Trophoblast cell (in vitro differentiated cells and primary cell): ENCODE data around the gene ZC3H14.
A peak's percentile ranks its signal among the peaks of the same experiment; 100 is the strongest.

ENCODE experiments used
- DNase-seq, 2 donors: peaks; one replicate each; pipeline ENCODE4 v3.0.0-alpha.2; 2016
- H2AFZ ChIP-seq: 2 replicates; pipeline ENCODE4 v1.6.1; 2013; ENCODE audit warnings: low read length, moderate library complexity, mild to moderate bottlenecking; ENCODE audit not compliant: insufficient read depth, poor library complexity
- H2AK5ac ChIP-seq: 2 replicates; pipeline ENCODE4 v1.6.1; 2013; ENCODE audit warnings: mild to moderate bottlenecking, low read length
- H2BK120ac ChIP-seq: 2 replicates; pipeline ENCODE4 v1.6.1; 2013; ENCODE audit warnings: low read length, mild to moderate bottlenecking, moderate library complexity; ENCODE audit not compliant: insufficient read depth, poor library complexity
- H2BK12ac ChIP-seq: 2 replicates; pipeline ENCODE4 v1.6.1; 2013; ENCODE audit warnings: mild to moderate bottlenecking, low read length, moderate library complexity
- H2BK5ac ChIP-seq: 2 replicates; pipeline ENCODE4 v1.6.1; 2013; ENCODE audit warnings: low read length, low read depth, moderate library complexity, mild to moderate bottlenecking; ENCODE audit not compliant: poor library complexity
- H3K14ac ChIP-seq: 2 replicates; pipeline ENCODE4 v1.6.1; 2013; ENCODE audit warnings: mild to moderate bottlenecking, low read length
- H3K18ac ChIP-seq: 2 replicates; pipeline ENCODE4 v1.6.1; 2013; ENCODE audit warnings: mild to moderate bottlenecking, low read length
- H3K23ac ChIP-seq: 2 replicates; pipeline ENCODE4 v1.6.1; 2013; ENCODE audit warnings: low read length
- H3K27ac ChIP-seq: 2 replicates; pipeline ENCODE4 v1.5.1; 2013; ENCODE audit warnings: low read depth, mild to moderate bottlenecking, inconsistent platforms, low read length, moderate library complexity
- H3K27me3 ChIP-seq: 2 replicates; pipeline ENCODE4 v1.6.1; 2013; ENCODE audit warnings: inconsistent platforms, mild to moderate bottlenecking, low read length, moderate library complexity; ENCODE audit not compliant: insufficient read depth
- H3K36me3 ChIP-seq, 2 experiments: 1 replicate in 1 of 2; 2 replicates in 1 of 2; pipeline ENCODE4 v1.6.1; 2013; ENCODE audit warnings: low read length in 2 of 2, mild to moderate bottlenecking in 2 of 2, moderate library complexity in 1 of 2; ENCODE audit not compliant: insufficient read depth in 2 of 2, control insufficient read depth in 1 of 2
- H3K4ac ChIP-seq: 2 replicates; pipeline ENCODE4 v1.6.1; 2013; ENCODE audit warnings: low read depth, mild to moderate bottlenecking, low read length, moderate library complexity
- H3K4me1 ChIP-seq, 2 experiments: 1 replicate in 1 of 2; 2 replicates in 1 of 2; pipeline ENCODE4 v1.6.1; 2013; ENCODE audit warnings: low read length in 2 of 2, mild to moderate bottlenecking in 2 of 2, moderate library complexity in 1 of 2; ENCODE audit not compliant: insufficient read depth in 2 of 2, control insufficient read depth in 1 of 2
- H3K4me2 ChIP-seq: 2 replicates; pipeline ENCODE4 v1.6.1; 2013; ENCODE audit warnings: inconsistent platforms, mild to moderate bottlenecking, low read length, moderate library complexity
- H3K4me3 ChIP-seq: 2 replicates; pipeline ENCODE4 v1.5.1; 2013; ENCODE audit warnings: mild to moderate bottlenecking, low read depth, low read length, inconsistent platforms
- H3K79me1 ChIP-seq: one replicate; pipeline ENCODE4 v1.6.1; 2013; ENCODE audit warnings: low read length
- H3K79me2 ChIP-seq: 2 replicates; pipeline ENCODE4 v1.6.1; 2013; ENCODE audit warnings: low read length, mild to moderate bottlenecking; ENCODE audit not compliant: control insufficient read depth, insufficient read depth, poor library complexity
- H3K9ac ChIP-seq: 2 replicates; pipeline ENCODE4 v1.6.1; 2013; ENCODE audit warnings: mild to moderate bottlenecking, low read length
- H3K9me3 ChIP-seq: 2 replicates; pipeline ENCODE4 v1.6.1; 2013; ENCODE audit warnings: low read depth, mild to moderate bottlenecking, control low read depth, inconsistent platforms, low read length; ENCODE audit not compliant: insufficient read depth
- H4K12ac ChIP-seq: 2 replicates; pipeline ENCODE4 v1.6.1; 2013; ENCODE audit warnings: low read depth, mild to moderate bottlenecking, low read length, moderate library complexity
- H4K8ac ChIP-seq: 2 replicates; pipeline ENCODE4 v1.6.1; 2013; ENCODE audit warnings: low read depth, mild to moderate bottlenecking, low read length, moderate library complexity
- H4K91ac ChIP-seq: one replicate; pipeline ENCODE4 v1.6.1; 2013; ENCODE audit warnings: low read depth, mild to moderate bottlenecking, low read length, moderate library complexity
- WGBS: extraction: QIAGEN DNeasy Blood & Tissue Kit; methylation state at CpG from one replicate; pipeline ENCODE4 v1.1.7; 2013; ENCODE audit warnings: missing lambda C conversion rate; ENCODE audit not compliant: insufficient read length, insufficient coverage; ENCODE audit errors: extremely low coverage; 5-methylcytosine and 5-hydroxymethylcytosine counted together

ZC3H14 gene

DNA sequence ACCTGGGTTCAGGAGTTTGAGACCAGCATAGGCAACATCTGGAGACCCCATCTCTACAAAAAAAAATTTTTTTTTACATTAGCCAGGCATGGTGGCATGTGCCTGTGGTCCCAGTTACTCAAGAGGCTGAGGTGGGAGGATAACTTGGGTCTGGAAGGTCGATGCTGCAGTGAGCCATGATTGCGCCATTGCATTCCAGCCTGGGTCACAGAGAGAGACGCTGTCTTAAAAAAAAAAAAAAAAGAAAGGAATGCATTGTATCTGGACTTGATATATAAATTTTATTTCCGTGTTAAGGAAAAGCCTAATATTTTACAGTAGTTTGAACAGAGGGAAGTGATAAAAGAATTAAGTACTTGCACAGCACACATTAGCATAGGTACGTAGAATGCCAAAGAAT lies 97.2 kb downstream of the ZC3H14 start:
- no peak overlapping the region for H4K12ac ChIP-seq
- no peak overlapping the region for H2BK12ac ChIP-seq
- no peak overlapping the region for H3K23ac ChIP-seq
- H3K14ac ChIP-seq = no peak overlapping the region
- H3K9me3 ChIP-seq = no peaks in the 10 kb centered on the region
- no peak overlapping the region for H3K4me2 ChIP-seq
- no peaks in the 10 kb centered on the region for H3K79me2 ChIP-seq
- no peak overlapping the region for H4K8ac ChIP-seq
- H2AK5ac ChIP-seq = no peak overlapping the region
- H3K18ac ChIP-seq = no peak overlapping the region
- no peaks in the 10 kb centered on the region for H3K79me1 ChIP-seq
- H3K4me1 ChIP-seq = no peaks in the 10 kb centered on the region
- H2BK120ac ChIP-seq = no peak overlapping the region
- H2BK5ac ChIP-seq = no peak overlapping the region
- H4K91ac ChIP-seq = no peak overlapping the region
- no CpG with 5 or more reads among the region's 5 CpGs for WGBS
- H3K4me3 ChIP-seq = no peak overlapping the region
- H3K27ac ChIP-seq = no peak overlapping the region
- no peak overlapping the region for H3K4ac ChIP-seq
- no peak overlapping the region for H3K9ac ChIP-seq
- no peaks in the 10 kb centered on the region for H3K27me3 ChIP-seq
- no peaks in the 10 kb centered on the region for H3K36me3 ChIP-seq
- H2AFZ ChIP-seq = no peak overlapping the region
- DNase-seq = no peak

GRCh38 chr14:88667555-88668273 lies 104.9 kb downstream of the ZC3H14 start:
- Histone ChIP-seq H2AK5ac (no peak overlapping the region), H3K27ac (no peak overlapping the region), H2AFZ (no peak overlapping the region), H3K4me3 (no peak overlapping the region), H3K4me1 (no peaks in the 10 kb centered on the region), H2BK5ac (no peak overlapping the region), H3K9me3 (no peaks in the 10 kb centered on the region), H2BK120ac (no peak overlapping the region), H3K23ac (no peak overlapping the region), H4K91ac (no peak overlapping the region), H3K9ac (no peak overlapping the region), H3K14ac (no peak overlapping the region), H3K4me2 (no peak overlapping the region), H3K79me2 (no peaks in the 10 kb centered on the region), H4K8ac (no peak overlapping the region), H3K36me3 (no peaks in the 10 kb centered on the region), H2BK12ac (no peak overlapping the region), H4K12ac (no peak overlapping the region), H3K27me3 (no peaks in the 10 kb centered on the region), H3K18ac (no peak overlapping the region), H3K4ac (no peak overlapping the region), H3K79me1 (no peaks in the 10 kb centered on the region)
- WGBS = no CpG with 5 or more reads among the region's 4 CpGs
- DNase-seq = peak; percentile 20 to 82

GRCh38 chr14:88668448-88669116 lies 105.7 kb downstream of the ZC3H14 start:
- H3K79me1 ChIP-seq = no peaks in the 10 kb centered on the region
- no peak overlapping the region for H3K4me2 ChIP-seq
- no peak overlapping the region for H3K14ac ChIP-seq
- no peak overlapping the region for H2BK12ac ChIP-seq
- H3K79me2 ChIP-seq = no peaks in the 10 kb centered on the region
- H2AFZ ChIP-seq = no peak overlapping the region
- H3K4me3 ChIP-seq = no peak overlapping the region
- no peak overlapping the region for H3K4ac ChIP-seq
- H3K4me1 ChIP-seq = no peaks in the 10 kb centered on the region
- no peak overlapping the region for H3K9ac ChIP-seq
- no peaks in the 10 kb centered on the region for H3K9me3 ChIP-seq
- no peak overlapping the region for H4K91ac ChIP-seq
- no CpG with 5 or more reads among the region's 3 CpGs for WGBS
- no peak overlapping the region for H2AK5ac ChIP-seq
- no peak overlapping the region for H3K27ac ChIP-seq
- no peak overlapping the region for H3K23ac ChIP-seq
- H3K36me3 ChIP-seq = no peaks in the 10 kb centered on the region
- DNase-seq = no peak
- H2BK5ac ChIP-seq = no peak overlapping the region
- H2BK120ac ChIP-seq = no peak overlapping the region
- H3K27me3 ChIP-seq = no peaks in the 10 kb centered on the region
- H4K8ac ChIP-seq = no peak overlapping the region
- H4K12ac ChIP-seq = no peak overlapping the region
- no peak overlapping the region for H3K18ac ChIP-seq

DNA sequence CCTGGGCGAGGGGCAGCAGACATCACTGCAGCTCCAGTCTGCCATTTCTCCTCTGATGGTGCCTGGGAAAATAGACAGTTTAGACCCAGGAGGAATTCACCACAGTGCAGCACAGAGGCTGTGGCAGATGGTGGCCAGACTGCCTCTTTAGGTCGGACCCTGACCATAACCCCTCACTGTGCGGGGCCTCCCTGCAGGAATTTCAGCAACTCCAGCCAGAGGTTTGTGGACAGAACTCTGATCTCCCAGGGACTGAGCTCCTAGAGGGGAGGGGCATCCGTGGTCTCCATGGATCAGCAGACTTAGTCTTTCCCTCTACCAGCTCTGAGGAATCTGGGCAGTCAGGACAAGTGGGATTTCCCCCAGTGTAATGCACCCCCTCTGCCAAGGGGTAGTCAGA lies 106.5 kb downstream of the ZC3H14 start:
- Histone ChIP-seq H4K91ac (no peak overlapping the region), H3K79me1 (no peaks in the 10 kb centered on the region), H3K27me3 (no peaks in the 10 kb centered on the region), H2AK5ac (no peak overlapping the region), H4K12ac (no peak overlapping the region), H3K27ac (no peak overlapping the region), H3K14ac (no peak overlapping the region), H2BK120ac (no peak overlapping the region), H3K23ac (no peak overlapping the region), H3K9ac (no peak overlapping the region), H3K4me3 (no peak overlapping the region), H3K36me3 (no peaks in the 10 kb centered on the region), H3K9me3 (no peaks in the 10 kb centered on the region), H3K18ac (no peak overlapping the region), H3K4me1 (no peaks in the 10 kb centered on the region), H3K4ac (no peak overlapping the region), H2AFZ (no peak overlapping the region), H2BK5ac (no peak overlapping the region), H3K79me2 (no peaks in the 10 kb centered on the region), H2BK12ac (no peak overlapping the region), H4K8ac (no peak overlapping the region), H3K4me2 (no peak overlapping the region)
- no CpG with 5 or more reads among the region's 4 CpGs for WGBS
- no peak for DNase-seq
